C4-2B (cell line): Measurements from ENCODE around the gene FPR3.

ENCODE experiments used
- H3K27ac ChIP-seq: fragments of 450-650 bp; 2 replicates; pipeline ENCODE4 v1.5.1; 2017
- CTCF ChIP-seq: fragments of 450-650 bp; conservative IDR thresholded peaks from 2 replicates; pipeline ENCODE4 v1.5.1; 2017; ENCODE audit warnings: mild to moderate bottlenecking
- ZFX ChIP-seq: fragments of 450-650 bp; IDR thresholded peaks from 2 replicates; pipeline ENCODE4 v1.6.1; 2017

The FPR3 gene

DNA sequence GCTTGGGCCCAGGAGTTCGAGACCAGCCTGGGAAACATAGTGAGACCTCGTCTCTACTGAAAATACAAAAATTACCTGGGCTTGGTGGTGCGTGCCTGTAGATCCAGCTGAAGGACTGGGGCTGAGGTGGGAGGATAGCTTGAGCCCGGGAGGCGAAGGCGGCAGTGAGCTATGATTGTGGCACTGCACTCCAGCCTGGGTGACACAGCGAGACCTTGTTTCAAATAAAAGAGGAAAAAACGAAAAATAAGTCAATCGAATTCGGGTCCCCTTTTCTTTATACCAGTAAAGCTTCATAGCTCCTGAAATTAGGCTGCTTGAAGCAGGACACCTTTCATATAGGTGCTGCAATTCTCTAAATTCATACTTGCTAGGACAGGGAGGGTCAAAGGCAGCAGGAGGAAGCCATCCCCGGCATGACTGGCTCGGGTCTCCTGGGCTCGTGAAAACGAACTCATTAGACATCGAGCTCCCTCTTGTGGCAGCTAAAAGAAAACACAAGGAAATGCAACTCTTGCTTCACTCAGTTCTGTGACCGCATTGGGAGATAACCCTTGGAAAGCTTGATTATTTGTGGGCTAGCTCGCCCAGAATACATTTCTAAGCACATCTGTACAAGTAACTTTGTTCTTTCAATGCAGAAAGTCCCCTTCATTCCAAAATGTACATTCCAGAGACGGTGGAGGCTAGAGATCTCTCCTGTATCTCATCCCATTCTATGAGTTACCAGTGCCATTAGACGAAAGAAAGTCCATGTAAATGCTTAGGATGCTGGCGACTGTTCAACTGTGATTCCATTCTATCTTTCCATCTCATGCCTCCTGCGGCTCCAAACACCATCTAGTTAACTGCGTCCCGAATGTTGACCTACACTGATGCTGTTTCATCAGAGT lies 17.1 kb upstream of the FPR3 start:
- no peak overlapping the region for H3K27ac ChIP-seq
- peak; percentile 85 for TF ChIP-seq CTCF
- no peak for TF ChIP-seq ZFX

DNA sequence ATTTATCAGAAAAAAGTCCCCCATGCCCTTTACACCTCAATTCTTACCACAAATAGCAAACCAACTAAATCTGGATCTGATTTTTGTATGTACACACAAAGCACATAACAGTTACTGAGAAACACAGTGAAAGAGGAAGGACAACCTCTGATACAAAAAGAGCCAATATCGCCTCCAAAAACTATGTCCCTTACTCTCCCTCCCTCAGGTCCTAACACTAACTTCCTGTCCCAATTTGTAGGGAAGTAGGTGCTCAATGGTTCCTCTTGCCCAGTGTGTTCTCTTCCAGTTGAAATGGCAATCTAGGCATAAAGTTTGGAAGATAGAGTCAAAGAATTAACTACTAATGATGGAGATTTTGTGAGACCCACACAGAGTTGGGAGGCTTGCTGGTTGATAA lies 15.8 kb upstream of the FPR3 start:
- no peak overlapping the region for H3K27ac ChIP-seq
- TF ChIP-seq ZFX (no peak), CTCF (no peak)

GRCh38 chr19:51779703-51780102 lies 15.3 kb upstream of the FPR3 start:
- no peak overlapping the region for H3K27ac ChIP-seq
- no peak for TF ChIP-seq ZFX
- TF ChIP-seq CTCF, result no peak

DNA sequence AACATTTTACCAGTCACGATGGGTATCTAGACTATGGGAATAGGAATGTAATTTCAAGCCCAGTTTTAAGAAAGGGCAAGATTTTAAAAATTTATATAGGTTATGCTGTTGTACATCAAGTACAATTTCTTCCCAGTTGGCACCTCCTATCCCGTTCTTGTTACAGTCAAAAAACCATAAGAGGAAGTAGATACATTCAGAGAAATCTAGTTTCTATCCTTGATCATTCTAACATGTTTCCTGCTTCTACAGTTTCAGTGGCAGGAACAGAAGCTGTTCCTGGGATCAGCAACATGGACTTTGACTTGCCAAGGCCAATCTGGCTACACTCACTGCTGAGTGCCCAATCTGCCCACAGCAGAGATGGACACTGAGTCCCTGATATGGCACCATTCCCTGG lies 14.7 kb upstream of the FPR3 start:
- no peak for TF ChIP-seq ZFX
- no peak for TF ChIP-seq CTCF
- no peak overlapping the region for H3K27ac ChIP-seq

- H3K27ac ChIP-seq, result no peak overlapping the region
- TF ChIP-seq ZFX, result no peak
- no peak for TF ChIP-seq CTCF
These were observed 13.0 kb upstream of the FPR3 start for GRCh38 chr19:51781999-51782398.

DNA sequence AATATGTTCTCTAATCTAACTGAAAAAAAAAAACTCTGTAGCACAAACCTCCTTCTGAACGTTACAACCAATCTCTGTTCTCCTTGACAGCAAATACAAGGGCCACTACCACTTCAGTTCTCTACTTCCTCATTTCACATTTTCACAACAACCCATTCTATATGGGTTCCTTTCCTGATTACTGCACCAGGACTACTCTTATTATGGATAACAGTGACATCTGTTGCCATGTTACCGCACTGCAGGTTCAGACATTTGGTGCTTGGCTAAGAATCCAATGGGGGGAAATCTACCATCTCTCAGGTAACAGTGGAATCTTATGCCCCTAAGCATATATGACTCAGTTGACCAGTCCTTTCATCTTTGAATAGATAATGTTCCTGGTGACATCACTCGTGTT lies 11.6 kb upstream of the FPR3 start:
- H3K27ac ChIP-seq, result no peak overlapping the region
- TF ChIP-seq CTCF, result peak; percentile 42
- TF ChIP-seq ZFX, result no peak

- H3K27ac ChIP-seq, result no peak overlapping the region
- TF ChIP-seq ZFX (no peak), CTCF (no peak)
These were observed 10.7 kb upstream of the FPR3 start for GRCh38 chr19:51784109-51784785.
